GM18870 (cell line): ENCODE data around the gene DIP2B.

Experiments
- ATAC-seq: cut with Tn5 transposase; IDR thresholded peaks from one replicate; pipeline ENCODE4 v1.9.1; 2021; ENCODE audit warnings: moderate library complexity; ENCODE audit not compliant: unreplicated experiment

The DIP2B gene

DNA sequence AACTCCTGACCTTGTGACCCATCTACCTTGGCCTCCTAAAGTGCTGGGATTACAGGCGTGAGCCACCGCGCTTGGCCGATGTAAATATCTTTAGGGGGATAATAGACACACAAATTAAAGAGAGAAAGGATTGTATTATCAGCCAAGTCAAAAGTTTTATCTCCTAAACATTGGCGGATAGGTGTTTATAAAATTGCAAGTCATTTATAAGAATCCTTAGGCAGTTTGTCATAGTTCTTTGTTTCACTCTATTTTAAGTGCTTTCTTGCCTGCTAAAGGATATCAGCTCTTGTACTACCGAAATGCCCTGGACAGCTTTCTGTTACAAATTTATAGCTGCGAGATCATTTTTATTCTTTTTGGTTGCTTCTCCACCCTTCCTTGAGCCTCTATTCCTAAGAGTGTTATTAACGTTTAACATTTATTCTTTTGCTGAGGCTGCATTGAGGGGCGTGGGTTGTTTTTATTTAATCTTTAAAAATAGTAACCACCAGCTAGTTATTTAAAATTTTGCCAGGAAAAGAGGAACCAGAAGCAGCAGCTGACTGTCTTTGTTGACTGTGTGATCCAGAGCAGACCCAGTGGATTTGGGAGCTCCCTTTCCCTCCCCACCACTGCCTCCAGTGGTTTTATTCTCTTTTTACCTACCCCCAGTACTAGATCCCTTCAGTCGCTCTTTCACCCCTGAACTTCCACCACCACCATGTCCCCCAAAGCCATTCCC is 106.4 kb downstream of the DIP2B start:
- ATAC-seq, result no peak

DNA sequence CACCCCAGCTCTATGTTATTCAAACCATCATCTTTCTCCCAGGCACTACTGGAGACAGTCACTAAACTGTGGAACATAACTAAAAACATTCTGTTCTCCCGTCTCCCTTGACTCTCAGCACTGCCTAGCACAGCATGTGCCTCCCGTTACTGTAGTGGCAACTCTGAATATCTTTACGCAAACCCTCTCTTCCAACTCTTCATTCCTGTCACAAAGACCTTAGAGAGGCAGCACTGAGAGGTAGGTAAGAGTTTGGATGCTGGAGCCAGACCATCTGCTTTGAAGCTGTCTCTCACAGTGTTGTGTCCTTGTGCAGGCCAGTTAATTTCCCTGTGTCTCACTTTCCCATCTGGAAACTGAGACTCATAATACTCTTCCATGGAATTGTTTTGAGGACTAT is 108.1 kb downstream of the DIP2B start:
- no peak for ATAC-seq

DNA sequence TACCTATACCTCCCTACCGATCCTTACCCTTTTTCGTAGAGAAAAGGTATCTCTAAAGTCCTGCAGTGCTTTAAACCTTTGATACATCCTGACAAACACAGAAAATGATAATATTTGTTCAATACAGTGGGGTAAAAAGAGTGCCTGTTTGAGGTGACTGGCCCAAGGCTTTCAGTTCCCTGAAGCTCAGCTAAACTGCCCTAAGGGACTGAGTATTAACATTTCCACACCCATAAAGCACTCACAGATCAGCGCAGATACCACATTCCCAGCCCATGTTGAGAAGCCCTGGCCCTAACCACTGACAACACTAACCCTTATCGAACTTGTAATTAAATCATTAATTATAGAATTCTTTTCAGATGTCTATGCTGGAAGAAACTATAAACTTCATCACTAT is 108.7 kb downstream of the DIP2B start:
- ATAC-seq, result no peak

DNA sequence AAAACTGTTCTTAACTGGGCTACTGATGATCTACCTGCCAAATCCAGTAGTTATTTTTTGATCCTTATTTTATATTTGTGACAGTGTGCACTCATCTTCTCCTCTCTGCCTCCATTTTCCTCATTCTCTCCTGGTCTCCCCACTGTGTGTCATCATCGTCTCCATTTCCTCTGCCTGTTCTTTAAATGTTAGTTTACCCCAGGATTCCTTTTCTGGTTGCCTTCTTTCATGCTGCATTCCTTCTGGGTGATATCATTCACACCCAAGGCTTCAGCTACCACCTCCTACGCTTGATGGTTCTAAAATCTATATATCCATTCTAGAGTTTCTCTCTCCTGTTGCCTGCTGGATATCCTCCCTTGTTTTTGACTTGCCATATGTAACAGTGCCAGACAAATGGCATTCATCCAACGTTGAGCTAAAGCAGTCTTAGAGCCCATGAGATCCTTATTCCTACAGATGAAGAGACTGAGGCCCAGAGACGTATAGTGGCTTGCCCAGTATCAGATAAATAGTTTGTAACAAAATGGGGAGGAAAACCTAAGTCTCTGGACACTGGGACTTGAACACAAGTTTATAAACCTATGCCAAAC is 109.5 kb downstream of the DIP2B start:
- no peak for ATAC-seq

DNA sequence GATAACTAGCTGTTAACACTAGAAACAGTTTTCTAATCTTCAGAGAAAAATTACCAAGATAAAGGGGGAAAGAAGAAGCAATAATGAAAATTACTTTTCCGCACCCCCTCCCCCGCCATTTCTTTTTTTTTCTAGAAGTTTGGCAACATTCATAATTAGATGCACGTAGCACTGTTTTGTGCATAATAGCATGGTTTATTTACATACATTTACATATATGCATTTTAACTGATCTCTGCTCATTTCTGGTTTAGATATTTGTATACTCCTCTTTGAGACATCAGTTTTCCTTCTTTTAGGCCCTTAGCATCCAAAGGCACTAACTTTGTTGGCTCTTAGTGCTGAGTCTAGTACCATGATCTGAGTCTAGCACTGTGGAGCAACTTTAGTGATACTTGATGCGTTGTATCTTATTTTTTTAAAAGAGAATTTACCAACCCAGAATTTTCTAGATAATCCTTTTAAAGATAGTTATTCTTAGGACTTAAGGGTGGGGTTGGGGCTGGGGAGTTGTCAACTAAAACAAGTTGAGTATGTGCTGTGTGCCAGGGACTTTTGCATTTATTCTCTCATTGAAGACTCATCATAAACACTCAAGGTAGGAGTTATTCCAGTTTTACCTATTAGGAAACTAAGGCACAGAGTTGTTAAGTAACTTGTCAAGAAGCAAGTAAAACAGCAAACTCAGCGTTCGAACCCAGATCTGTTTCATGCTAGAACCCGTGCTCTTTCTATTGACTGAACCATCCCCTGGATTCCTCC is 110.5 kb downstream of the DIP2B start:
- ATAC-seq, result no peak

DNA sequence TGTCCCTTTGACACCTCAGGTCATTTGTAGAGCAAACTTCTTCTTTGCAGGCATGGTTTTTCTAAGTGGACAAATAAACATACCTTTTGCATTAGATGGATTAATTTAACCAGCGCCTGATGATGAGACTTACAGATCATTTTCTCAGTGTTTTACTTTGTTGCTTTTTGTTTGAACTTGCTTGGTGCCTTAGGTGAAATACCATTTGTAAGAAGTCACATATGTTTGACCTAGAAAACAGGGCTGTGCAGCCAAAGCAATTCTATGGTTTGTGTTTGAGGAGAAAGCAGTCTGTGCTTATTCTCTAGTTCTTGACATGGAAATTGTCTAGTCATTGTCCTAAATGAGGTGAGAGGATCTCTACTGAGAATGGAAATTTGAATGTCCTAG is 111.1 kb downstream of the DIP2B start:
- no peak for ATAC-seq

DNA sequence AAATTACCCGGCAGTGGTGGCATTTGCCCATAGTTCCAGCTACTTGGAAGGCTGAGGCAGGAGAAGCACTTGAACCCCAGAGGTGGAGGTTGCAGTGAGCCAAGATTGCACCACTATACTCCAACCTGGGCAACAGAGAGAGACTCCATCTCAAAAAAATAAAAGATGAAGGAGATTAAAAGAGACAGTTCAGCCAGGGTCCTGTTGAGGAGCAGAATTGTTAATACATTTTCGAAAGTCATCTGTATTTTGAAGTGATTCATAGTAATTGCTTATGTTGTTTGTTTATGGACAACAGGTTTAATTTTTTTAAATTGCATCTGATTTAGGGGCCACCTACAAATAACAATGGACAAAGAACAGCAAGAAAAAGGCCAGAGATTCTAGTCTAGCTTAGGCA is 112.9 kb downstream of the DIP2B start:
- no peak for ATAC-seq

DNA sequence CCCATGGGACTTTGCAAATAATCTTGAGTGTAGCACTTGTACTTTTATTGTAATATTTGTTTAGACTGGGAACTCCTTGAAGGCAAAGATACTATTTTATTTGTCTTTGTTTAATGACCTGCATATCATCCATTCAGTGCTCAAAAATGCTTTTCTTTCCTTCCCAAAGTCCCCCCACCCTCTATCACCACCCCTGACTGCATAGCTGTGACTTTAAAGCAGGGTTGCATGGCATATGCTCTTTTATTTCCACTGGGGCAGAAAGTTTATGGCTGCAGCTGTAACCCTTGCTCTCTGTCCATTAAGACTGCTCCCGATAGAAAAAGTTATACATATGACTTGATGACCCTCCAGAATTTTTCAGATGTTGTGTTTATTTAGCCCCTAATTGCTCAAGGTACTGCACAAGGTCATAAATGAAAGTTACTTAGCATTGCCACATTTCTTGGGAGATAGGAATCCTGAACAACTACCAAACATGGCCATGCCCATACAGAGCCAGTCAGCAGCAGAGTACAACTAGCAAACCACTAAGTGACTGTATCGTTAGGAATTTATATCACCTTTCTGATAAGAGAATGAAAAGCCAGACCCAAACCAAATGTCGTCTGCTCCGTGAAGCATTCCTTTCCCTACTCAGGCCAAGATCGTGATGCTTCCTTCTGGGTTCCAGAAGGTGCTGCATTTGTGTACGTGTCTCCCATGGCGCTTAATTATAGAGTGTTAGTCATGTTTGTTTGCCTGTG is 114.3 kb downstream of the DIP2B start:
- ATAC-seq, result no peak

DNA sequence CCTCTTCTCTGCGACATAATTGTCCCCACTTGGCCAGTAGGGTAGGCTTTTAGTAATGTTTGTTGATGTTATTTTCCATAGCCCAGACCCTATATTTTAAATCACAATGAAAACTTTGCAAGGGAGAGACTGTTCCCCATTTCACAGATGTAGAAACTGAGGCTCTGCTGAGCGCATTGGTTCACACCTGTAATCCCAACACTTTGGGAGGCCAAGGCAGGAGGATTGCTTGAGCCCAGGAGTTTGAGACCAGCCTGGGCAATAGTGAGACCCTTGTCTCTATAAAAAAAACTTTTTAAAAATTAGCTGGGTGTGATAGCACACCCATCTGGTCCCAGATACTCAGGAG is 114.8 kb downstream of the DIP2B start:
- ATAC-seq, result no peak

DNA sequence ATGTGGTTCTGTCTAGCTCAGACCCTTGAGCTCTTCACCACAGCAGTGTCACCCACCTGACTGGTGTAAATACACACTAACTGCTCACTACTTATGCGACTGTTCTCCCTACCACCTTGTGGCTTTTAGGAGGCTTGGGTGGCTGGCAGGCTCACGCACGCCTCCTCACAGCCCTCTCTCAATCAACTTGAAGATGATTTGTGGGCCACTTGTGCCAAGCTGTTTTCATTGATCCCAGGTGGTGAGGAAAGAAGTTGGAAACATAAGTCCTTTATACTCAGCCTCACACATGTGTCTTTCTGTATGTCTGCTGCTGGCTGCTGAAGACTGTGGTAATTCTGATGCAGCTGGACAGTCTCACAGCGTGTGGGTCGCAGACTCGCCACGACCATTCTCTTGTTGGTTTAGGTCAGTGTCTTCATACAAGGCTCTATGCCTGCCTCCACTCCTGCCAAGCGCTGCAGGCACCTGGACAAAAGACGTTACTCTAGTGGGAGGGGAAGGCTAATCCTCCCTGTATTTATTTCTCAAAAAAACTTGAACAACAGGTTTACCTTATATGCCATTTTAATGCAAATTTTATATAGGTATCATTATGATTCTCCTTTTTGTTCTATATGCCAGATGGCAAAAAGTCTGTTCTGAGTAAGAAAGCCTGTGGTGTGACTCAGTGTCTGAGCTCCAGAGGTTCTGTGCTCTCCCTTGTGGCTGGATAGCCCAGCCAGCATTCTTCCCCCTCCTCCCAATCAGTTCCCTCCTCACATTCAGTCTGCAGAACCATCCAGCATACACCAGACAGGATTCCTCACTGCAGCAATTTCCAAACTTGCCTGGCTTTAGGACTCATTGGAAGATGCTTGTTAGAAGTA is 115.6 kb downstream of the DIP2B start:
- ATAC-seq, result no peak

DNA sequence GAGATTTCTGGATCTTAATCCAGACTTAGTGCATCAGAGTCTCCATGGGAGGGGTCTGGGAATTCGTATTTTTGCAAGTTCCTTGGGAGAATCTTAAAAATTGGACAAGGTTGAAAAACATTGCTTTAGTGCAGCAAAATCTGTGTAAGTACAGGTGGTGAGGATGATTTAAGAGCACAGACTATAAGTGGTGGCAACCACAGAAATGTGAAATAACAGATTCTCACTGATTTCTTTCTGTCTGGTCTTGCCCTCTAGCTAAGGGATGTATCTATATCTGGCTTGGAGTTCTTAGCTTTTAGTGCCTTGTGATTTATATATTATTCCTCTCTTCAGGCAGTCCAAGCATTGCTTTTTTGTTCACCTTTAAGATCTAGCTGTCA is 116.2 kb downstream of the DIP2B start:
- ATAC-seq, result no peak

DNA sequence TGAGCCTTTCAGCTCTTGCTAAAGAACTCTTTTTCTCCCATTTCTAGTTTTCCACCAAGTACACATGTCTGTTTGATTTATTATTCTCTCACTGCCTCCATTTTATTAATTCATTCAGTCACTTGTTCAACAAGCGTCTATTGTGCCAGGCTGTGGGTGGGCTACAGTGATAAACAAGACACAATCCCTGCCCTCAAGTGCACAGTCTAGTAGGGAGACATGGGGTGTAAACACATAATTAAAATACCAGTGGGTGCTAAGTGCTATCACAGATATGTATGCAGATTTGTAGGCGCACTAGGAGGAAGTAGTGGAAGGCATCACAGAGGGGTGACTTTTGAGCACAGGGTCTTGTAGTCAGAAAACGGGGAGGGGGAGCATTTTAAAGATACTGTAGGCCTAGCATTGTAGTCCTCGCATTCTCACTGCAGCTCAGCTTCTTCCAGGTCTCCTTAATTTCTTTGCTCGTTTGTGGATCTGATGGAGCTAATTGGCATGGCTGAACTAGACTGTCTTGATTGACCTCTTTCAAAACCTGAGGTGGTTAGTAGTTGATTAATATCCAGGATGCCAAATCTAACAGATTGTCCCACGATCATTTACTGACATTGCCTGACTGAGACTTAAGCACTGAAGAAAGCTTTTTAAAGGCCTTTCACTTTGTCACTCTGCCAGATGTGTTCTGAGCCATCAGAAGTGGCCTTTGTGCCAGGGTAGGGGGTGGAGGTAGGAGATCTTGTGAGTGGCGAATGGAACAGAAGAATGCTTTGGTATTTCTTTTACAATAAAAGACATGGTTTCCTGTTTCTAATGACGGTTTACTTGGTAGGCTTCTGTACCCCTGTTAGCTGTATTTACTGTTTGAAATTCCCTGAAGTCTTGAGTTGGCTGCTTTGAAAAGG is 116.9 kb downstream of the DIP2B start:
- no peak for ATAC-seq

DNA sequence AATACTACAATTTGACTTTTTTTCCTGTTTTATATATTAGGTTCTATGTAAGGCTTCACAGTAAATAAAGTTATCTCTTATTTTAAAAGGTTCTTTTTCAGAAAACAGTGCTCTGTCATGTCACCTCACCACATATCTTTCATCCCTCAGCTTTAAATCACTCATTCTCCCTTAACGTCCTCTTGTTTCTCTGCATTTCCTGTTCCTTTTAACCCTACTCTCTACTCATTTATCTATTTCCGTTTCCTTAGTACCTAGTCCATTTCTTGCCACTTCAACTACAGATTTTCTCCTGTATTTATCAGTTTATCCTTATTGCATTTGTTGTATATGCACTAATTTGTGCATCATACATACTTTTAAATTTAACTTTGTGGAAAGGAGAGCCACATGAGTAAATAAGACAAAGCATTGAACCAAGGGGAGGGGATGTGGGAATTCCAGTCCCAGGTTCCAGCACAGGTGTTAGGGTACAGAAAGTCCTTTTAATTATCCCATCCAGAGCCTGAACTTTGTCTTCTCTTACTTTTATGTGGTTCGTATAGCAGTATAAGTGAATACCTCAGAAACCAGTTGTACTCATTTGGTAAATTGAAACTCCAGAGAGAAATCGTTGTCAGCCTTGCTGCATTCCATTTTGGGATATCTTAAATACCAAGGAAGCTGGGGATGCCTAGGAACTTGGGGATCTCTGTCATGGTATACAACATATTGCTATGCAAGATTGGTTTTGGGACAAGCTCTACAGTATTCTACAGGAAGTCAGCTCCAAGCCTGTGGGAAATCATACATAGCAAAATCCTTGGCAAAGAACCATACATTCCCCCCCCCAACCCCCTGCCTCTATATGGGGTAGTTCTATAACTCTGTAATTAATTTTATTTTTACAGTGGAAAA is 120.5 kb downstream of the DIP2B start:
- no peak for ATAC-seq

DNA sequence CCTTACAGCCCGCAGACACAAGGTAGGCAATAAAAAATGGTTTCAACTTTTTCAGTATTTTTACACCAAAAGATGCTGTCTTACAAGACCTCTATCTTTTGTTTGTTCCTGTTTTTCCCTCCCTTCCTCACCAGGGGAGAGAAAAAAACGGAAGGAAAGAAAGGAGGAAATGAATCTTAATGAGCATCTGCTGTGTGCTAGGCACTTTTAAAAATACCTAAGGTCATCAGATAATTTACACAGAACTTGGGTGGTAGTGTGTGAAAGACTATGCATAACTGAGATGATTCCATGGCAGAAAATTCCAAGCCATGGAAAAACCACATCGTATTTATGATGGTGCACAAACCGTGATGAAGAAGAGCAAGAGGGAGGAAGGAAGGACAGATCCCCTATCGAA is 121.2 kb downstream of the DIP2B start:
- no peak for ATAC-seq

DNA sequence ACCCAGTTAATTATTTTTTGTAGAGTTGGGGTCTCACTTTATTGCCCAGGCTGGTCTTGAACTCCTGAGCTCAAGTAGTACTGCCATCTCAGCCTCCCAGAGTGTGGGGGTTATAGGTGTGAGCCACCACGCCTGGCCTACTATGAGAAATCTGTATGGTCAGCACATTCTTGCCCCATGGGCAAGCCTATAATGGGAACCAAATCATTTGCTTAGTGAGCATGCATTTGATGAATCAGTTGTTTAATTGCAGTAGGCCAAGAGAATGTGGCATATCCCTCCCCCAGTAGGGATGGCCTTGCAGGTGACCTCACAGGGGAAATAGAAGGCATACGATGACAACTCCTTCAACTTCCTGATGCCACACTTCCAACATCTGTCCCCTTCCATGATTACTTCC is 122.7 kb downstream of the DIP2B start:
- ATAC-seq, result no peak

DNA sequence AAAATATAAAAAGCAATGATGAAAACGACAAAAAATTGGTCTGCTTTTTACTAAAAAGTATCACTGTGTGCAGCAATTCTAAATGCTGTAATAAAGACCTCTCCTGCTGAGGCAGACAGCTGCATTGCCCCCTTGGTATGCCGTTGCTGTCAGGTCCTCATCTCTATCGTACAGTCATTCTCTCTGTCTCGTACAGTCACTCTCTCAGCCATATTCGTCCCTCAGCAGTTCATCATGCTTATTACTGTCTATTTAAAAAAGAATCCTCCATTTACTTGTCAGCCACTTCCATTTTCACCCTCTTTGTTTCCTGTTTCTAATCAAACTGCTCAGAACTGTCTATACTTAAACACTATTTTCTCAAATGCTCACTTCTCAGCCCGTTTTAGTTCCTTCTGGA is 123.6 kb downstream of the DIP2B start:
- no peak for ATAC-seq

DNA sequence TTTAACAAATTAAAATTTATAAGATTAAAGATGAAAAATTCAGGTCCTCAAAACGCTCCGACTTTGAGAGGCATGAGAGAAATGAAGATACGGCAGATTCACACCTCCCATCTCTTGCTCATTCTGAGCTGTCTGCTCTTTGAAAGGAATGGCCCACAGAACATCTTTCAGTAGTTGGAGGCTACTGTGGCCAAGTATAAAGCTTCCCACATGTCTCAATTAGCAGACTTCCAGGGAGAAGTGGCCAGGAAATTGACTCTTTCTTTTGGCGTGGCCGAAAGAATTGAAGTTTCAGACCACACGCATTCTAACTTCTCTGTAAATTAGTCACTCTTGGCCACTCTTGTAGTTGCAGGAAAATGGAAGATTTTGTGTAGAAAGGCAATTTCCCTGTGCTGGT is 129.2 kb downstream of the DIP2B start:
- no peak for ATAC-seq

DNA sequence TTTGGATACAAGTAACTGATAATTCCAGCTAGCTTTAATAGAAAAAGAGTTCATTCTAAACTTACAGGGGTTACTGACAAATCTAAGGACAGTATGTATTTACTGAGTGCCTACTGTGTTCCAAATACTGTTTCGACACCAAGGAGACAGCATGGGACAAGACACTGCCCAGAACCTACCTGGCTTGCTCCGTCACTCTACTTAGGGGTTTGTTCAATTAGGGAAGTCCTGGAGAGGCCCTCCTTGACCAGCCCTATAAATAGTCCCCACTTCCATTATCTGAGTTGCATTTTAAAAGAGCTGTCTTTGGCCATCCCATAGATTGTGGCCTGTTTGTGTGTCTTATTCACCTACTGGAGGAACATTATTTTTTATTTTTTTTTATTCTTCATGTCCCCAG is 129.6 kb downstream of the DIP2B start:
- ATAC-seq, result no peak

DNA sequence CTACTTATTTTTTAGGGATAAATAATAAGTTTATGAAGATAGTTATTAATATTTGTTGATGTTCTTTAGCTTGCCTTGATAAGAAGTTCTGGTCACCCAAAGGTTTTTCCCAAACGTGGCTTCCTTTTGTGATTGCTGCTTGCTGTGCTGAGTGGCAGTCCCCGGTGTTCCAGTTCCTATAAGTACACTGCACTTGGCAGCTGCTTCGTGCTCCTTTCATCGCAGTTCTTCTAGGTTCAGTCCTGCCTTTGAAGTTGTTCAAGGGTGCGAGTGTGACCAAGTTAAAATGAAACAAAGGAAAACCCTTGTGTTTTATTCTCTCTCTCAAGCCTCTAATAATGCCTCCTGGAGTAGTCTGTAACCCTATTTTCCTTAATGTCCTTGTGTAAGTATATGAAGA is 130.6 kb downstream of the DIP2B start:
- no peak for ATAC-seq
